PC-9 (cell line): Measurements from ENCODE around the gene ERVFRD-1. TPM values are rescaled to one million over a fixed set of nuclear protein-coding genes. Genes with fewer than 3 reads are reported as not detected.

Experiments
- BruUV-seq: library from RNA; stranded (reverse); fragments of 400-500 nt; replicated peaks from 2 replicates; lab custom pipeline; 2021; lab: Mats Ljungman, UMichigan
- CTCF ChIA-PET: fragments of 300-600 bp; sonication (Branson Sonifier 250); formaldehyde crosslinking; loops from one replicate; lab custom pipeline; 2022; ENCODE audit warnings: antibody characterized with exemption; lab: Charles Lee
- POLR2A ChIA-PET: fragments of 300-600 bp; sonication (Branson Sonifier 250); formaldehyde crosslinking; loops from one replicate; lab custom pipeline; 2022; ENCODE audit warnings: antibody characterized with exemption; ENCODE audit not compliant: unreplicated experiment; lab: Charles Lee
- DNase-seq, 2 experiments: peaks; one replicate each; pipeline versions ENCODE4 v3.0.0 to v3.0.0-alpha.2; 2015 to 2022; ENCODE audit warnings: mixed read lengths in 1 of 2
- H2AFZ ChIP-seq: fragments of 200-600 bp; sonication (generic); 2 replicates; pipeline ENCODE4 v1.8.1; 2017; ENCODE audit warnings: antibody characterized with exemption
- H3F3A ChIP-seq: fragments of 200-600 bp; sonication (generic); 2 replicates; pipeline ENCODE4 v1.8.1; 2017; ENCODE audit warnings: antibody characterized with exemption, mild to moderate bottlenecking, low read depth; ENCODE audit not compliant: insufficient read depth
- H3K27ac ChIP-seq: fragments of 200-600 bp; sonication (generic); 2 replicates; pipeline ENCODE4 v1.6.1; 2016; ENCODE audit warnings: mixed run types
- H3K27me3 ChIP-seq: fragments of 200-600 bp; sonication (generic); 2 replicates; pipeline ENCODE4 v1.6.1; 2016; ENCODE audit warnings: low read depth, mixed run types; ENCODE audit not compliant: insufficient read depth
- H3K36me3 ChIP-seq: fragments of 200-600 bp; sonication (generic); 2 replicates; pipeline ENCODE4 v1.6.1; 2016; ENCODE audit warnings: low read depth, mixed run types
- H3K4me1 ChIP-seq: fragments of 200-600 bp; sonication (generic); replicated peaks from 2 replicates; pipeline ENCODE4 v1.6.1; 2016; ENCODE audit warnings: mixed run types; ENCODE audit not compliant: insufficient read depth
- H3K4me2 ChIP-seq: fragments of 200-600 bp; sonication (generic); 2 replicates; pipeline ENCODE4 v1.6.1; 2017; ENCODE audit warnings: mixed run types
- H3K4me3 ChIP-seq: fragments of 200-600 bp; sonication (generic); 2 replicates; pipeline ENCODE4 v1.6.1; 2016; ENCODE audit warnings: mixed run types
- H3K79me2 ChIP-seq: fragments of 200-600 bp; sonication (generic); 2 replicates; pipeline ENCODE4 v1.6.1; 2017; ENCODE audit warnings: low read depth, mixed run types
- H3K9me2 ChIP-seq: fragments of 200-600 bp; sonication (generic); 2 replicates; pipeline ENCODE4 v1.8.1; 2017; ENCODE audit warnings: mild to moderate bottlenecking; ENCODE audit not compliant: insufficient read depth
- H3K9me3 ChIP-seq: fragments of 200-600 bp; sonication (generic); 2 replicates; pipeline ENCODE4 v1.8.1; 2016; ENCODE audit warnings: low read depth; ENCODE audit not compliant: insufficient read depth
- H4K20me1 ChIP-seq: fragments of 200-600 bp; sonication (generic); 2 replicates; pipeline ENCODE4 v1.8.1; 2017; ENCODE audit not compliant: insufficient read depth
- CTCF ChIP-seq: fragments of 200-600 bp; sonication (generic); conservative IDR thresholded peaks from 2 replicates; pipeline ENCODE4 v1.6.1; 2017; ENCODE audit warnings: mixed run types, antibody characterized with exemption, mild to moderate bottlenecking, moderate library complexity
- EZH2 ChIP-seq: fragments of 200-600 bp; sonication (generic); IDR thresholded peaks from 2 replicates; pipeline ENCODE4 v1.8.0; 2017; ENCODE audit warnings: antibody characterized with exemption, low read depth
- intact Hi-C: fragments of 100-400 bp; cut with micrococcal nuclease; formaldehyde crosslinking; loops from one replicate; pipeline ENCODE4 v1.10.0; 2022; ENCODE audit not compliant: unreplicated experiment
- total RNA-seq: library from RNA; stranded (reverse); gene quantifications from 2 replicates; pipeline ENCODE4 v1.2.3, GENCODE V29; 2021

Gene ERVFRD-1
- total RNA-seq, 1 experiment from 2014 or later = not detected

DNA sequence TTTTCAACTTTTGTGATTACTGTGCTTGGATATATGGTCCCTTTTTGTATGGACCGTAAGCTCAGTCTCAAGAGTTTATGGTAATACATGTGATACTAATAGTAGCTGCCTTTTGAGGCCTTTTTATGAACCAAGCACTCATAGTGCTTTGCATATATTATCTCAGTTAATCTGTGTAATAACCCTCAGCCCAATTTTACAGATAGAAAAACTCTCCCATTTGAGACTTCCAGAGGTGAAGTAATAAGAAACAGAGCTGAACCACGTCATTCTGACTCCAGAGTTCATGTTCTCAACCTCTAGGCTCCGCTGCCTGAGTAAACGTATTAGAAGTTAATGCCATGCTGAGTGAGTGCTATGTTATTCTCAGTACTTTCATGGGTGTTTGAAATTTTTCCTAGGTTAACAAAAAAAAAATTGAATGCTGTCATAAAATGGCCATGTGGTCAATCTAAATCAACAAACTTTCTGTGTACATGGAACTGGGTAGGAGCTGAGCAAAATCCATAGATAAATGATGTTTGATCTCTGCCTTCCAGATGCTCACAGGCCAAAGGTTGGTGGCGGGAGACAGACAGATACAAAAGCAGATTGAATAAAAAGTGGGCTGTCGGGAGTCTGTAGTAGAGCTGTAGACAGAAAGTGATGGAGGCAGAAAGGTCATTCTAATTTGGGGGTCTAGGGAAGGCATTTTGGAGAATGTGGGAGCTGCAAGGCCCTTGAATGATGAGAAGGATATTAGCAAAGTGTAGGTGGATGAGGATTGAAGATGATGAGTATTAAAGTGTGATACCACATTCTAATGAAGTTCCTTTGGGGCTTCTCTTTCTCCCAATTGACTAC lies 44.8 kb downstream of the ERVFRD-1 start:
- no TSS peak for BruUV-seq
- Histone ChIP-seq H3K4me1 (no peaks in the 10 kb centered on the region), H3K9me2 (no peaks in the 10 kb centered on the region), H3K4me3 (no peak overlapping the region), H3K27me3 (no peaks in the 10 kb centered on the region), H3K36me3 (no peaks in the 10 kb centered on the region), H3K9me3 (no peaks in the 10 kb centered on the region), H2AFZ (no peak overlapping the region), H3K27ac (no peak overlapping the region), H4K20me1 (no peaks in the 10 kb centered on the region), H3F3A (no peaks in the 10 kb centered on the region), H3K79me2 (no peaks in the 10 kb centered on the region), H3K4me2 (no peak overlapping the region)
- ChIA-PET CTCF (interaction anchor here (1.2 kb wide), 1 partner anchor 115 kb away, joined by 5 read pairs; no protein-coding TSS in a partner anchor), POLR2A (no interaction called here)
- intact Hi-C loops = loop anchor here (5.0 to 10.0 kb wide), 2 partner anchors 262 to 629 kb away; no protein-coding TSS in a partner anchor
- no peak for DNase-seq
- TF ChIP-seq EZH2 (no peak), CTCF (no peak)

DNA sequence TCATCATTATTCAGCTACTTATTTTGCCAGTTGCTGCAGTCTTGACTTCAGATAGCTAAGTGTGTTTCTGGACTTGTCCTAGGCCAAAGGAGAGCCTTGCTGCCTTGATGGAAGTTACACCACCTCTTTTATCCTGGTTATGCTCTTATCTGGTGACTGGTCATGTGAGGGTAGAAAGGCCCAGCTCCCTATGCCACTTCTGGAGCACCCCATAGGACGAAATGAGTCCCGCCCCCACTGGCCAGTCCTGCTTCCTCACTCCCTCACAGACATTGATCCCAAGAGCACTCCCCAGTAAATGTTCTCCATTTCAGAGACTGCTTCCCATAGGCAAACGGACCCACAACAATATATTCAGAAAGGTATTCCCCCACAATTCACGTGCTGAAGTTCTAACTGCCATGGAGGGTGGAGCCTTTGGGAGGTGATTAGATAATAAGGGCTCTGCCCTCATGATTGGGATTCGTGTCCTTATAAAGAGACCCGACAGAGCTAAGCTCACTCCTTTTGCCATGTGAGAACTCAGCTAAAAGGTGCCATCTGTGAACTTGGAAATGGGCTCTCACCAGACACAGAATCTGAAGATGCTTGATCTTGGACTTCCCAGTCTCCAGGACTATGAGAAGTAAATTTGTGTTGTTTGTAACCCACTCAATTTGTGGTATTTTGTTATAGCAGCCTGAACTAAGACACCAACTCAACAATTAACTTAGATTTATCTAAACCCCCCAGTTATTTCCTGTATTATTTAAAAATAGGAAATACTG lies 45.9 kb downstream of the ERVFRD-1 start:
- no peak overlapping the region for H3K4me3 ChIP-seq
- ChIA-PET POLR2A (interaction anchor here (0.8 kb wide), 1 partner anchor 31 kb away, joined by 5 read pairs; no protein-coding TSS in a partner anchor), CTCF (interaction anchor here (0.5 to 0.9 kb wide), 5 partner anchors 371 to 1686 kb away, joined by 3 to 18 read pairs (median 3); partner anchors contain the start of gene PAK1IP1)
- no peak overlapping the region for H2AFZ ChIP-seq
- no peak for DNase-seq
- intact Hi-C loops = loop anchor here (5.0 to 10.0 kb wide), 2 partner anchors 261 to 628 kb away; no protein-coding TSS in a partner anchor
- H3K79me2 ChIP-seq = no peaks in the 10 kb centered on the region
- no peaks in the 10 kb centered on the region for H3K9me2 ChIP-seq
- no TSS peak for BruUV-seq
- no peaks in the 10 kb centered on the region for H4K20me1 ChIP-seq
- H3K27me3 ChIP-seq = no peaks in the 10 kb centered on the region
- H3K4me1 ChIP-seq = no peaks in the 10 kb centered on the region
- H3K9me3 ChIP-seq = no peaks in the 10 kb centered on the region
- H3K36me3 ChIP-seq = no peaks in the 10 kb centered on the region
- no peak for TF ChIP-seq CTCF
- no peak for TF ChIP-seq EZH2
- H3K4me2 ChIP-seq = no peak overlapping the region
- no peaks in the 10 kb centered on the region for H3F3A ChIP-seq
- no peak overlapping the region for H3K27ac ChIP-seq

GRCh38 chr6:11064836-11065235 lies 46.7 kb downstream of the ERVFRD-1 start:
- no peak overlapping the region for H3K4me3 ChIP-seq
- H3K4me2 ChIP-seq = no peak overlapping the region
- TF ChIP-seq CTCF (no peak), EZH2 (no peak)
- H2AFZ ChIP-seq = no peak overlapping the region
- ChIA-PET POLR2A (no interaction called here), CTCF (interaction anchor here (0.6 to 0.9 kb wide), 2 partner anchors 501 to 565 kb away, joined by 3 read pairs; no protein-coding TSS in a partner anchor)
- no peaks in the 10 kb centered on the region for H4K20me1 ChIP-seq
- intact Hi-C loops = loop anchor here (5.0 to 10.0 kb wide), 2 partner anchors 260 to 628 kb away; no protein-coding TSS in a partner anchor
- H3K4me1 ChIP-seq = no peaks in the 10 kb centered on the region
- no peaks in the 10 kb centered on the region for H3K79me2 ChIP-seq
- H3K9me2 ChIP-seq = no peaks in the 10 kb centered on the region
- H3K27ac ChIP-seq = no peak overlapping the region
- H3K36me3 ChIP-seq = no peaks in the 10 kb centered on the region
- no peaks in the 10 kb centered on the region for H3K27me3 ChIP-seq
- no peaks in the 10 kb centered on the region for H3K9me3 ChIP-seq
- no TSS peak for BruUV-seq
- no peaks in the 10 kb centered on the region for H3F3A ChIP-seq
- DNase-seq = no peak
